GM12878 (cell line): Measurements from ENCODE around the gene RNF168. TPM values are rescaled to one million over a fixed set of nuclear protein-coding genes. Genes with fewer than 3 reads are reported as not detected.
"Not testable (repeated sequence)": the region's sequence is repeated elsewhere in the genome, so short reads cannot be mapped to it uniquely, and the experiment has no call there.

Experiments
- ATAC-seq: fragments of 200-7000 bp; cut with Tn5 transposase; 3 replicates; pipeline ENCODE4 v1.9.1; 2020; ENCODE audit warnings: mild to moderate bottlenecking, moderate library complexity
- BruUV-seq: library from RNA; stranded (reverse); fragments of 400-500 nt; replicated peaks from 2 replicates; lab custom pipeline; 2021; lab: Mats Ljungman, UMichigan
- CTCF ChIA-PET: fragments of 300-600 bp; sonication (Branson Sonifier 250); formaldehyde crosslinking; extraction: SDS; loops from one replicate; lab custom pipeline; 2021; ENCODE audit warnings: inconsistent platforms; lab: Yijun Ruan, JAX
- POLR2A ChIA-PET: fragments of 350-600 bp; formaldehyde crosslinking; extraction: SDS; loops from one replicate; lab custom pipeline; 2021; ENCODE audit warnings: inconsistent platforms; lab: Charles Lee
- RAD21 ChIA-PET: fragments of 300-600 bp; sonication (Branson Sonifier 250); formaldehyde crosslinking; loops from one replicate; lab custom pipeline; 2023; ENCODE audit warnings: antibody characterized with exemption; ENCODE audit not compliant: unreplicated experiment; lab: Charles Lee
- SMC1A ChIA-PET: fragments of 300-600 bp; sonication (Branson Sonifier 250); formaldehyde crosslinking; loops from one replicate; lab custom pipeline; 2023; ENCODE audit not compliant: unreplicated experiment, uncharacterized antibody; lab: Charles Lee
- DNase-seq: peaks from one replicate; pipeline ENCODE4 v3.0.0-alpha.2; 2011; ENCODE audit warnings: low read depth, low spot score
- FAIRE-seq: peaks from 3 replicates; lab custom pipeline; 2011; peaks lifted over from hg19 to GRCh38; lab: Jason Lieb, UNC
- H2AFZ ChIP-seq: 2 replicates; pipeline ENCODE4 v1.6.0; 2011; ENCODE audit warnings: low read depth, low read length, control low read depth; ENCODE audit not compliant: control insufficient read depth
- H3K27ac ChIP-seq: 2 replicates; pipeline ENCODE4 v1.5.1; 2011; ENCODE audit warnings: control low read depth; ENCODE audit not compliant: control insufficient read depth, insufficient read depth
- H3K27me3 ChIP-seq, 2 experiments: replicated peaks in 1 of 2; 2 replicates each; pipeline versions ENCODE4 v1.6.0 to v1.6.1; 2011; ENCODE audit warnings: low read length in 1 of 2; ENCODE audit not compliant: control insufficient read depth in 2 of 2, insufficient read depth in 2 of 2
- H3K36me3 ChIP-seq, 2 experiments: 2 replicates each; pipeline ENCODE4 v1.5.1; 2011; ENCODE audit warnings: low read length in 1 of 2; ENCODE audit not compliant: control insufficient read depth in 2 of 2, insufficient read depth in 2 of 2
- H3K4me1 ChIP-seq: 2 replicates; pipeline ENCODE4 v1.6.1; 2011; ENCODE audit warnings: mild to moderate bottlenecking, low read length, moderate library complexity, mixed read lengths; ENCODE audit not compliant: control insufficient read depth, insufficient read depth
- H3K4me2 ChIP-seq: 2 replicates; pipeline ENCODE4 v1.6.0; 2011; ENCODE audit warnings: control low read depth; ENCODE audit not compliant: control insufficient read depth, insufficient read depth
- H3K4me3 ChIP-seq: fragments of 200-600 bp; sonication (generic); 2 replicates; pipeline ENCODE4 v1.5.1; 2016
- H3K79me2 ChIP-seq: 2 replicates; pipeline ENCODE4 v1.6.0; 2011; ENCODE audit warnings: low read length; ENCODE audit not compliant: control insufficient read depth, insufficient read depth
- H3K9ac ChIP-seq: 2 replicates; pipeline ENCODE4 v1.8.0; 2011; ENCODE audit warnings: low read length, control low read depth, mixed read lengths; ENCODE audit not compliant: control insufficient read depth, insufficient read depth
- H3K9me3 ChIP-seq: replicated peaks from 3 replicates; pipeline ENCODE4 v1.5.1; 2011; ENCODE audit warnings: mild to moderate bottlenecking, low read length; ENCODE audit not compliant: control insufficient read depth, insufficient read depth
- H4K20me1 ChIP-seq: 2 replicates; pipeline ENCODE4 v1.6.0; 2011; ENCODE audit not compliant: control insufficient read depth, insufficient read depth
- E4F1 ChIP-seq: fragments of 450-650 bp; IDR thresholded peaks from 2 replicates; pipeline ENCODE4 v1.6.1; 2018; ENCODE audit warnings: borderline replicate concordance, mild to moderate bottlenecking; ENCODE audit not compliant: partially characterized antibody
- EGR1 ChIP-seq, 2 experiments: IDR thresholded peaks; 1 replicate in 1 of 2; 2 replicates in 1 of 2; pipeline ENCODE4 v1.6.1; 2011 to 2012; ENCODE audit warnings: low read depth in 2 of 2, low read length in 2 of 2, borderline replicate concordance in 1 of 2, mild to moderate bottlenecking in 1 of 2, moderate library complexity in 1 of 2
- EZH2 ChIP-seq: IDR thresholded peaks from 2 replicates; pipeline ENCODE4 v1.6.1; 2012; ENCODE audit warnings: low read depth, mild to moderate bottlenecking, control low read depth, inconsistent platforms, low read length, borderline replicate concordance; ENCODE audit not compliant: control insufficient read depth
- FOS ChIP-seq: IDR thresholded peaks from 3 replicates; pipeline ENCODE4 v1.6.1; 2011; ENCODE audit warnings: borderline replicate concordance; ENCODE audit not compliant: insufficient read length; ENCODE audit errors: extremely low read depth
- SIX5 ChIP-seq: IDR thresholded peaks from 2 replicates; pipeline ENCODE4 v1.6.1; 2011; ENCODE audit warnings: mild to moderate bottlenecking, low read depth, low read length, moderate library complexity; ENCODE audit not compliant: severe bottlenecking
- SMARCA5 ChIP-seq: fragments of 450-650 bp; IDR thresholded peaks from 2 replicates; pipeline ENCODE4 v1.6.1; 2017; ENCODE audit warnings: mild to moderate bottlenecking
- SUPT20H ChIP-seq: IDR thresholded peaks from 2 replicates; pipeline ENCODE4 v1.6.1; 2011; ENCODE audit warnings: low read depth, mild to moderate bottlenecking, low read length, moderate library complexity, borderline replicate concordance; ENCODE audit not compliant: control insufficient read depth
- TCF12 ChIP-seq: IDR thresholded peaks from 2 replicates; pipeline ENCODE4 v1.6.1; 2011; ENCODE audit warnings: low read depth, mild to moderate bottlenecking, low read length
- ZBTB11 ChIP-seq: fragments of 450-650 bp; formaldehyde crosslinking; IDR thresholded peaks from 2 replicates; pipeline ENCODE4 v1.5.0; 2022; ENCODE audit warnings: mild to moderate bottlenecking, missing genetic modification characterization
- ZNF384 ChIP-seq: IDR thresholded peaks from 2 replicates; pipeline ENCODE4 v1.6.1; 2012; ENCODE audit warnings: low read depth, mild to moderate bottlenecking, low read length, improper control_type of control experiment, borderline replicate concordance
- WGBS: methylation state at CpG from one replicate; pipeline ENCODE4 v1.1.6; 2016; ENCODE audit warnings: low lambda C conversion rate; ENCODE audit not compliant: insufficient replicate concordance, insufficient coverage; ENCODE audit errors: missing lambda C conversion rate; 5-methylcytosine and 5-hydroxymethylcytosine counted together
- in situ Hi-C: fragments of 300-500 bp; cut with MboI; formaldehyde crosslinking; loops from 9 replicates; pipeline ENCODE4 v1.14.3; 2018; ENCODE audit warnings: mixed read lengths
- intact Hi-C: fragments of 100-400 bp; cut with micrococcal nuclease; formaldehyde crosslinking; loops from one replicate; pipeline ENCODE4 v1.14.2; 2022; ENCODE audit not compliant: unreplicated experiment
- polyA plus RNA-seq, 11 experiments: library from polyadenylated mRNA; depleted of rRNA in 4 of 11; unstranded in 6 of 11; stranded (reverse) in 5 of 11; fragments of >200 nt; fragmentation: Nextera tagmentation in 4 of 11; fragmentation: Illumina TruSeq in 1 of 11; extraction: Ambion mirVana in 4 of 11; extraction: Trizol in 1 of 11; gene quantifications; 1 replicate in 1 of 11; 2 replicates in 10 of 11; pipeline versions ENCODE4 v1.2.1 to v1.2.3, GENCODE V29; 2011 to 2016; ENCODE audit warnings: inconsistent platforms in 2 of 11, missing spikeins in 2 of 11, low read depth in 1 of 11
- total RNA-seq, 4 experiments: library from RNA; depleted of rRNA in 3 of 4; stranded (reverse); fragments of >200 nt in 3 of 4; fragmentation: Illumina TruSeq in 1 of 4; extraction: Trizol in 1 of 4; gene quantifications; 2 replicates each; pipeline versions ENCODE4 v1.2.1 to v1.2.3, GENCODE V29; 2013 to 2021
- TF ChIP-seq, protein P1 (sequence below): IDR thresholded peaks from 2 replicates; pipeline ENCODE4 v1.6.1; 2011; ENCODE audit warnings: low read depth, low read length, improper control_type of control experiment, borderline replicate concordance

Gene RNF168
- total and polyA plus RNA-seq, 10 of the 15 experiments (the other 5 are each of a cell fraction or from before 2014, with no cell fraction given): 12.7 to 47.5 (median 24.8) TPM

DNA sequence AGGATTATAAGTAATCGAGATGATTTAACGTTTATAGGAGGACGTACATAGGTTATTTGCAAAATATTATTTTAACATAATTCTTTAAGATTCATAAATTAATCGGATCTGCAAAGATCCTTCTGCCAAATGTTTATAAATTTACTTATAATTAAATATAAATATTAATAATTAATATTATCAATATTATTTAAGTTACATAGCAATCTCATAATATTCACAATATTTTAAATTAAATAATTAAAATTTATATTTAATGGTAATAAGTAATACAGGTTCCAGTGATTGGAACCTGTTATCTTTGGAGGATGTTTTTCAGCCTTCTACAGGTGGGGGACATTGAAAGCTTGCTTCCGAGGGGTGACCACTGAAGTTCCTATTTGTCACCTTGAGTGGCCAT, 48.7 kb upstream of the RNF168 start (continued):
- no peak for TF ChIP-seq E4F1
- TF ChIP-seq SUPT20H: no peak
- no peak for TF ChIP-seq ZNF384
- TF ChIP-seq TCF12: no peak
- TF ChIP-seq, protein P1, sequence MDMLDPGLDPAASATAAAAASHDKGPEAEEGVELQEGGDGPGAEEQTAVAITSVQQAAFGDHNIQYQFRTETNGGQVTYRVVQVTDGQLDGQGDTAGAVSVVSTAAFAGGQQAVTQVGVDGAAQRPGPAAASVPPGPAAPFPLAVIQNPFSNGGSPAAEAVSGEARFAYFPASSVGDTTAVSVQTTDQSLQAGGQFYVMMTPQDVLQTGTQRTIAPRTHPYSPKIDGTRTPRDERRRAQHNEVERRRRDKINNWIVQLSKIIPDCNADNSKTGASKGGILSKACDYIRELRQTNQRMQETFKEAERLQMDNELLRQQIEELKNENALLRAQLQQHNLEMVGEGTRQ: no peak
- no peak for TF ChIP-seq EGR1 (IDR thresholded peaks at IDR 0.05; ENCODE audit: borderline replicate concordance in 1 of 2, low read depth in 2 of 2, low read length in 2 of 2)
- no peak for TF ChIP-seq EZH2
- no peak for TF ChIP-seq SMARCA5
- TF ChIP-seq ZBTB11 (CRISPR knock-in tag): no peak
- TF ChIP-seq SIX5: no peak
- TF ChIP-seq FOS: no peak

DNA sequence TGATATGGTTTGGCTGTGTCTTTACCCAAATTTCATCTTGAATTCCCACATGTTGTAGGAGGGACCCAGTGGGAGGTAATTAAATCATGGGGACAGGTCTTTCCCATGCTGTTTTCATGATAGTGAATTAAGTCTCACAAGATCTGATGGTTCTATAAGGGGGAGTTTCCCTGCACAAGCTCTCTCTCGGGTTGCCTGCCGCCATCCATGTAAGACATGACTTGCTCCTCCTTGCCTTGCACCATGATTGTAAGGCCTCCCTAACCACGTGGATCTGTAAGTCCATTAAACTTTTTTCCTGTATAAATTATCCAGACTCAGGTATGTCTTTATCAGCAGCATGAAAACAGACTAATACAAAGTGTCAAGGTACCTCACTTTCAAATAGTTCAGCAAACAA, 46.6 kb upstream of the RNF168 start:
- CTCF ChIA-PET, H2AFZ ChIP-seq, BruUV-seq, H3K9me3 ChIP-seq, H3K79me2 ChIP-seq, H3K27me3 ChIP-seq, H3K4me2 ChIP-seq, POLR2A ChIA-PET, in situ Hi-C loops, ATAC-seq, SMC1A ChIA-PET, H3K36me3 ChIP-seq, H4K20me1 ChIP-seq, DNase-seq, H3K4me3 ChIP-seq, H3K27ac ChIP-seq, H3K4me1 ChIP-seq, H3K9ac ChIP-seq, intact Hi-C loops, FAIRE-seq, RAD21 ChIA-PET: not testable (repeated sequence)
- WGBS: 67% methylated on average over 3 of the region's 3 CpGs
